BLaER1 (cell line): ENCODE measurements around the gene LGALS7B.
A peak's percentile ranks its signal among the peaks of the same experiment; 100 is the strongest.
"Not testable (repeated sequence)": the region's sequence is repeated elsewhere in the genome, so short reads cannot be mapped to it uniquely, and the experiment has no call there.

ENCODE experiments used
- H3K27ac ChIP-seq: shearing (Covaris generic); formaldehyde crosslinking; 2 replicates; pipeline ENCODE4 v1.8.1; 2022
- H3K27me3 ChIP-seq: shearing (Covaris generic); formaldehyde crosslinking; 2 replicates; pipeline ENCODE4 v1.8.1; 2022
- H3K36me3 ChIP-seq: shearing (Covaris generic); formaldehyde crosslinking; 2 replicates; pipeline ENCODE4 v1.8.1; 2022
- H3K4me1 ChIP-seq: shearing (Covaris generic); formaldehyde crosslinking; 2 replicates; pipeline ENCODE4 v1.8.1; 2022
- H3K4me2 ChIP-seq: shearing (Covaris generic); formaldehyde crosslinking; 2 replicates; pipeline ENCODE4 v1.8.1; 2022
- H3K4me3 ChIP-seq: shearing (Covaris generic); formaldehyde crosslinking; 2 replicates; pipeline ENCODE4 v1.8.1; 2022
- H3K9ac ChIP-seq: shearing (Covaris generic); formaldehyde crosslinking; 2 replicates; pipeline ENCODE4 v1.8.1; 2022
- H3K9me3 ChIP-seq: shearing (Covaris generic); formaldehyde crosslinking; 2 replicates; pipeline ENCODE4 v1.8.1; 2022
- H4K20me1 ChIP-seq: shearing (Covaris generic); formaldehyde crosslinking; 2 replicates; pipeline ENCODE4 v1.8.1; 2022
- Cebpa-rat ChIP-seq: shearing (Covaris generic); IDR thresholded peaks from 2 replicates; pipeline ENCODE4 v1.8.1; 2022

Gene LGALS7B

DNA sequence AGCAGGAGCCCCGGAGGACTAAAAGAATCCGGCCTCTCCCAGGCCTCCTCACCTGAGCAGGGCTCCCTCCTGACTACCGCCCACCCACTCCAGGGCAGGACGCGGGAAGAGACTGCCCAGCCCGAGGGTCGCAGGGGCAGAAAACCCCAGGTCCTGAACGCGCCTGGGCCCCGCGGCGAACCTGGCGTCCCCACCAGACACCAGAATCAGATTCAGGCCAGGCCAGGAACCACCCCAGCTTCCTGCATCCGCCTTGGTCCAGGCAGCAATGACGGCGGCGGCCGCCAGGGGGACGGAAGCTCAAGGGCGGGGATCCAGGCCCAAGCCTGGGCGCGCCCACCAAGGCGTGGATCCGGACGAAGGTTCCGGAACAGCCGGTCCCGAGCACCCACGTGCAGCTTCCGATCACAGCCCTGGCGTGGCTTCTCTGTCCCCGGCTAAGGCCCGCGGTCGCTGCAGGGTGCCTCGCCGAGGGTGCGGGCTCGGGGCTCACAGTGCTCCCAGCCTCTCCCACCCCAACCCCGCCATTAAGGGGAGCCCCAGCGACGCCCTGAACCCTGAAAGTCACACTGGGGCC, 19.3 kb upstream of the LGALS7B start:
- Histone ChIP-seq H3K4me2 (peak overlapping the region; percentile 82), H3K27me3 (0 out of 2 replicates have a peak, but pooled peaks cover 3% of the 10 kb centered on the region), H4K20me1 (no peaks in the 10 kb centered on the region), H3K4me3 (peak overlapping the region; percentile 63), H3K9me3 (no peaks in the 10 kb centered on the region), H3K4me1 (peaks cover 16% of the 10 kb centered on the region), H3K27ac (peak overlapping the region; percentile 90), H3K9ac (peak overlapping the region; percentile 81), H3K36me3 (no peaks in the 10 kb centered on the region)
- TF ChIP-seq Cebpa-rat: no peak

DNA sequence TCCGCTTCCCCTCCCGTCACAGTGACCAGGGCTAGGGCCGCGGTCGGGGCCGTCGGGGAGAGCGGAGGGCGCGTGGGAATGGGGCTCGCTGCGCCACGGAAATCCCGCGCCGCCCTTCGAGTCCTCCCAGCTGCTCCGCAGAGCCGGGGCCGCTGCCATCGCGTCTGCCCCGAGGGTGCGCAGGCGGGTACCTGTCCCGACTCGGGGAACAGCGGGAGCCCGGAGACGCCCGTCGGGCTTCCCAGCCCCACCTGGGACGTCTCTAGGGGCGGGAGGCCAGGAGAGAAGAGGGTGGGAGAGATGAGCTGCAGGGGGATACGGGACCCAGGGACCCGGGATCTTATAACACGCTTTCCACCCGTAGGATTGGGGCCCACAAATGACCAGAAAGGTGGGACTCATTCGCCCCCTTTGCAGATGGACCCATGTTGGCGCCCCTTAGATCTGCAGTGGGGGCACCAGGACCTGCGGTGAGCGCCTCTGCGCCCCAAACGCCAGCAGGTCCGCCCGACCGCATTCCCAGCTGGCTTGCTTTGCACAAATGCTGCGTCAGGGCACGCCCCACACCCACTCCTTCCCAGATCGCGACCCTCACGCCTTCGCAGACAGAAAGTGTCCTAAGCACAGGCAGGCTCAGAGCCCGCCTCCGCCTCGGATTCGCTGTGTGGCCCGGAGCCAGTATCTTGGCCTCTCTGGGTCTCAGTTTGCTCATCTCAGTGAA, 18.6 kb upstream of the LGALS7B start:
- Histone ChIP-seq H3K9ac (peak overlapping the region; percentile 81), H3K27ac (peak overlapping the region; percentile 90), H3K4me3 (peak overlapping the region; percentile 63), H3K4me2 (peak overlapping the region; percentile 82), H3K4me1 (peaks cover 16% of the 10 kb centered on the region)
- not testable (repeated sequence) for H3K27me3 ChIP-seq, H3K9me3 ChIP-seq, H4K20me1 ChIP-seq, H3K36me3 ChIP-seq

- H4K20me1 ChIP-seq, H3K9ac ChIP-seq, H3K4me2 ChIP-seq, H3K4me3 ChIP-seq, H3K36me3 ChIP-seq, H3K27me3 ChIP-seq, H3K27ac ChIP-seq, H3K9me3 ChIP-seq: not testable (repeated sequence)
- peaks cover 16% of the 10 kb centered on the region for H3K4me1 ChIP-seq
These were observed 18.1 kb upstream of the LGALS7B start for GRCh38 chr19:38770949-38771275.

- not testable (repeated sequence) for H3K27ac ChIP-seq, H3K9me3 ChIP-seq, H4K20me1 ChIP-seq, H3K4me2 ChIP-seq, H3K9ac ChIP-seq, H3K36me3 ChIP-seq, H3K27me3 ChIP-seq, H3K4me3 ChIP-seq
- H3K4me1 ChIP-seq: peaks cover 16% of the 10 kb centered on the region
These were observed 17.4 kb upstream of the LGALS7B start for GRCh38 chr19:38771569-38771968.

DNA sequence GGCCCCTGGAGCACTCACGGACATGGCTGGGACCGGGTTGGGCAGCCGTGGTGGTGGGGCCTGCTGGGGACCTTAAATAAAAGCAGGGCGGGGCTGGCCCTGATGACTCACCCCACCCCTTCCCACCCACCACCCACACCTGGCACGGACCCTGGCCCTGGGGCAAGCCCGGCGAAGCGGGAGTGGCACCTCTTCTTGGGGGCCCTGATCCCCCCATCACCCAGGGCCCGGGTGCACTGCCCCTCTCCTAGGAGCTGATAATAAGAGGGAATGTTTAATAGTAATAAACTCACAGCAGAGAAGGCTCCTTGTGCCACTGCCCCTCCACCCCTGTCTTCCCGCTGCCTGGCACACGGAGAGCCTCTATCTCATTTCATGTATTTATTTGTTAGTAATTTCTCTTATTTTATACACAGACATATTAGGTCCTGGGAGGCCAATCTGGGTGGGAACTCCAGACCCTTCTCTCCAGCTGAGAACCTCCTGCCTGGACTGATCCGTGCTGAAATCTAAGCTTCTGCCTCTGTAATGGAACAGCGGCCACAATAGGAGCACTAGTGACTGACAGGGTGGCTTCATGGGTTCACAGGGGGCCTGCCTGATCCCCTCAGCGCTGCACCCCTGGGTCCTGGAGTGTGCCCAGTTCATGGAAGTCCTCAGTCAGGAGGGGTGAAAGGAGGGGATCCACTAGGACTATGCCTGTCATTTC, 15.4 kb upstream of the LGALS7B start, which contains the start of gene LGALS7:
LGALS7 (minus strand) TSS at position 49 of the 709 bp plus-strand sequence; CDS start at position 24, 25 bp downstream.
- H3K4me2 ChIP-seq: no peak within 1 kb of the TSS
- H3K9me3 ChIP-seq: no peaks in the 10 kb centered on the region
- H3K36me3 ChIP-seq: no peaks in the 10 kb centered on the region
- no peak within 1 kb of the TSS for H3K9ac ChIP-seq
- H4K20me1 ChIP-seq: no peaks in the 10 kb centered on the region
- peaks cover 23% of the 10 kb centered on the region for H3K4me1 ChIP-seq
- H3K4me3 ChIP-seq: no peak within 1 kb of the TSS
- no peak for TF ChIP-seq Cebpa-rat
- 0 out of 2 replicates have a peak, but pooled peaks cover 3% of the 10 kb centered on the region for H3K27me3 ChIP-seq
- no peak within 1 kb of the TSS for H3K27ac ChIP-seq

GRCh38 chr19:38774181-38774950, 14.6 kb upstream of the LGALS7B start:
- 0 out of 2 replicates have a peak, but pooled peaks cover 3% of the 10 kb centered on the region for H3K27me3 ChIP-seq
- no peaks in the 10 kb centered on the region for H3K36me3 ChIP-seq
- TF ChIP-seq Cebpa-rat: no peak
- peaks cover 18% of the 10 kb centered on the region for H3K4me1 ChIP-seq
- H3K9me3 ChIP-seq: no peaks in the 10 kb centered on the region
- H3K4me3 ChIP-seq: no peak overlapping the region
- no peaks in the 10 kb centered on the region for H4K20me1 ChIP-seq
- no peak overlapping the region for H3K4me2 ChIP-seq
- no peak overlapping the region for H3K9ac ChIP-seq
- no peak overlapping the region for H3K27ac ChIP-seq

DNA sequence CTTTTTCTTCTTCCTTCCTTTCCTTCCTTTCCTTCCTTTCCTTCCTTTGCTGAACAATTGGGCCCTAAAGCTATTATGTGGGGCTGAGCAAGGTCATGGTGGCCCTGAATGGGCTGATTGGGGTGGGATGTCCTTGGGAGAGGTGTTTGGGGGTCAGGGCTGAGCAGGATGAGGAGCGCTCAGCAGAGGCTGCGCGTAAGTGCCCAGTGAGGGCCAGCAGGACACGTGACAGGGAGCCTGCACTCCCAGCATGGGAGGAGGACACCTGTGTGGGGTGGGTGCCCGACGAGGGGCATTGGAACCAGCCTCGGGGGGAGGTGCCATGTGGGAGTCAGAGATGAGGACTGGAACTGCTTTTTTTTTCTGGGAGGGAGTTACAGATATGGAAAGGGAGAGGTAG, 10.3 kb upstream of the LGALS7B start:
- H3K4me2 ChIP-seq: no peak overlapping the region
- no peak for TF ChIP-seq Cebpa-rat
- no peak overlapping the region for H3K4me3 ChIP-seq
- H3K9ac ChIP-seq: no peak overlapping the region
- no peaks in the 10 kb centered on the region for H3K36me3 ChIP-seq
- no peaks in the 10 kb centered on the region for H3K27me3 ChIP-seq
- H4K20me1 ChIP-seq: no peaks in the 10 kb centered on the region
- H3K4me1 ChIP-seq: peaks cover 28% of the 10 kb centered on the region
- no peak overlapping the region for H3K27ac ChIP-seq
- H3K9me3 ChIP-seq: no peaks in the 10 kb centered on the region

DNA sequence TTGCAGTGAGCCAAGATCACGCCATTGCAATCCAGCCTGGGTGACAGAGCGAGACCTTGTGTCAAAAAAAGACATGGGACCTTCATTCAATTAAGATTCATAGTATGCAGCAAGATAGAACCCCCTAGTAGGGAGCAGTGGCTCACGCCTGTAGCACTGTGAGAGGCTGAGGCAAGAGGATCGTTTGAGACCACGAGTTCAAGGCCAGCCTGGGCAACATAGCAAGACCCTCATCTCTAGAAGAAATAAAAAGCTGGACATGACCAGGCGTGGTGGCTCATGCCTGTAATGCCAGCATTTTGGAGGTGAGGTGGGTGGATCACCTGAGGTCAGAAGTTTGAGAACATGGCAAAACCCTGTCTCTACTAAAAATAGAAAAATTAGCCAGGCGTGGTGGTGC, 8.6 kb upstream of the LGALS7B start:
- Histone ChIP-seq H3K36me3 (no peaks in the 10 kb centered on the region), H3K27me3 (no peaks in the 10 kb centered on the region), H3K4me1 (peaks cover 28% of the 10 kb centered on the region), H3K4me2 (no peak overlapping the region), H3K4me3 (no peak overlapping the region), H3K9ac (no peak overlapping the region), H3K9me3 (no peaks in the 10 kb centered on the region), H4K20me1 (no peaks in the 10 kb centered on the region), H3K27ac (no peak overlapping the region)
- TF ChIP-seq Cebpa-rat: no peak

DNA sequence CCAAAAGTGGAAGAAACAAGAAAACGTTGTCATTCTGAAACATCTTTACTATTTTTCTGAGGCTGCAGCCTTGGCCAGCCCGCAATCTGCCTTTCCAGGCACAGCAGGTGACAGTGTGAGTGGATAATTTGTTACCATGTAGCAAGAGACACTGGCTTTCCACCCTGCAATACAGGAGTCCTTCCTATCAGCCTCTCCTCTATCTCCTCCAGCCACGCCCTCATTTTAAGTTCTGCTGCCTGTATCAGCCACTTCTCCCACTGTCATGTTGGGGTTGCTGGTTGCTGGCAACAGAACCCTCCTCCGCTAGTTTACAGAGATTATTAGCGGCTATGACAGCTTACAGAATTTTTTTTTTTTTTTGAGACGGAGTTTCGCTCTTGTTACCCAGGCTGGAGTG, 7.9 kb upstream of the LGALS7B start:
- H3K27me3 ChIP-seq: no peaks in the 10 kb centered on the region
- H3K9me3 ChIP-seq: no peaks in the 10 kb centered on the region
- H4K20me1 ChIP-seq: no peaks in the 10 kb centered on the region
- no peak overlapping the region for H3K27ac ChIP-seq
- peaks cover 28% of the 10 kb centered on the region for H3K4me1 ChIP-seq
- H3K4me3 ChIP-seq: no peak overlapping the region
- H3K4me2 ChIP-seq: no peak overlapping the region
- no peak for TF ChIP-seq Cebpa-rat
- H3K36me3 ChIP-seq: no peaks in the 10 kb centered on the region
- H3K9ac ChIP-seq: no peak overlapping the region

DNA sequence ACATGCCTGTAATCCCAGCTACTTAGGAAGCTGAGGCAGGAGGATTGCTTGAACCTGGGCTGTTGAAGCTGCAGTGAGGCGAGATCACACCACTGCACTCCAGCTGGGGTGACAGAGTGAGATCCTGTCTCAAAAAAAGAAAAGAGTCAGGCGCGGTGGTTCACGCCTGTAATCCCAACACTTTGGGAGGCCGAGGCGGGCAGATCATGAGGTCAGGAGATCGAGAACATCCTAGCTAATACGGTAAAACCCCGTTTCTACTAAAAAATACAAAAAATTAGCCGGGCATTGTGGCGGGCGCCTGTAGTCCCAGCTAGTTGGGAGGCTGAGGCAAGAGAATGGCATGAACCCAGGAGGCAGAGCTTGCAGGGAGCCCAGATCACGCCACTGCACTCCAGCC, 6.8 kb upstream of the LGALS7B start:
- H3K36me3 ChIP-seq, H3K9me3 ChIP-seq, H3K27me3 ChIP-seq, H3K9ac ChIP-seq, H4K20me1 ChIP-seq, H3K27ac ChIP-seq, H3K4me3 ChIP-seq: not testable (repeated sequence)
- Histone ChIP-seq H3K4me1 (peaks cover 28% of the 10 kb centered on the region), H3K4me2 (peak overlapping the region; percentile 53)
